HL-60 (cell line): ENCODE measurements around the gene PRPSAP2.

ENCODE experiments used
- CTCF ChIP-seq: IDR thresholded peaks from one replicate; pipeline ENCODE4 v1.5.1; 2011; ENCODE audit warnings: low read length, control low read depth, inconsistent platforms; ENCODE audit not compliant: insufficient read depth
- GABPA ChIP-seq: IDR thresholded peaks from 2 replicates; pipeline ENCODE4 v1.6.1; 2012; ENCODE audit warnings: low read depth

- TF ChIP-seq CTCF, result no peak
- no peak for TF ChIP-seq GABPA
Measured at GRCh38 chr17:18896146-18896545, 38.2 kb downstream of the PRPSAP2 start.
